ENCODE results near the gene FOCAD.

FOCAD gene

DNA sequence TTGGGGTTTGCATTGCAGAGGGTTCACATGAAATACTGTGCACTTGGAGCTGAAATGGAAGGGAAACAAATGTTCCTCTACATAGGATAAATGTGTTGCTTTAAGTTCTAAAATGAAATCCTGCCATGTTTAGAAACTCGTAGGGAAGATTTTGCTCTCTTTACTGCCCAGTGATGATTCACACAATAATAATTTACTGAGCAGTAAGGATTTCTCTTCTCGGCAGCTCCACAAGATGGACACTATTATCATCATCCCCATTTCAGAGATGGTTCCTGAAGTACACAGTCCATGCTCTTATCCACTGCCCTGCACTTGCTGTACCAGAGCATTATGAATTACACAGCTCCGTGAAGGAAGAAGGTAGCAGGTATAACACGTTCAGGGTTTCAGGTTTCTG, 343.2 kb downstream of the FOCAD start:
- TF ChIP-seq, protein P1, sequence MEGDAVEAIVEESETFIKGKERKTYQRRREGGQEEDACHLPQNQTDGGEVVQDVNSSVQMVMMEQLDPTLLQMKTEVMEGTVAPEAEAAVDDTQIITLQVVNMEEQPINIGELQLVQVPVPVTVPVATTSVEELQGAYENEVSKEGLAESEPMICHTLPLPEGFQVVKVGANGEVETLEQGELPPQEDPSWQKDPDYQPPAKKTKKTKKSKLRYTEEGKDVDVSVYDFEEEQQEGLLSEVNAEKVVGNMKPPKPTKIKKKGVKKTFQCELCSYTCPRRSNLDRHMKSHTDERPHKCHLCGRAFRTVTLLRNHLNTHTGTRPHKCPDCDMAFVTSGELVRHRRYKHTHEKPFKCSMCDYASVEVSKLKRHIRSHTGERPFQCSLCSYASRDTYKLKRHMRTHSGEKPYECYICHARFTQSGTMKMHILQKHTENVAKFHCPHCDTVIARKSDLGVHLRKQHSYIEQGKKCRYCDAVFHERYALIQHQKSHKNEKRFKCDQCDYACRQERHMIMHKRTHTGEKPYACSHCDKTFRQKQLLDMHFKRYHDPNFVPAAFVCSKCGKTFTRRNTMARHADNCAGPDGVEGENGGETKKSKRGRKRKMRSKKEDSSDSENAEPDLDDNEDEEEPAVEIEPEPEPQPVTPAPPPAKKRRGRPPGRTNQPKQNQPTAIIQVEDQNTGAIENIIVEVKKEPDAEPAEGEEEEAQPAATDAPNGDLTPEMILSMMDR (IDR thresholded peaks at IDR 0.05; ENCODE audit: low read length, missing control alignments), result no peak
- peak; percentile 26 for DNase-seq (ENCODE audit: low read depth)

DNA sequence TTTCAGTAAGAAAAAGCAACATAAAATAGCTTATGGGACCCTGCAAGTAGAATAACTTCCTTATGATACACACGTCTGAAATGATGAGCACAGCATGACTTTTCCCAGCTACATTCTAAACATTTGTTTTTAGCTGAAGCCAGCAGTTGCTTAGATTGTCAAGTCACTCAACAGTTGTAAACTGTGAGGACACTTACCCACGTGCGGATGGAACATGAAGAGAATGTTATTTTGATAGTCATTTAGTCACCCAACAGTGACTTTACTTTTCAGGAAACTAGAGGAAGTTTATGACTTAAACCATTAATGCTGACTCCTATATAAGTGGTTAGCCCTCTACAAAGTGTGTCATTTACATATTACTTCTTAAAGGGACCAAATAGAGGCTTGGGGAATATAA, 344.4 kb downstream of the FOCAD start:
- no peak overlapping the region for H3K4me3 ChIP-seq (replicated peaks; ENCODE audit: low read depth, low read length)
- TF ChIP-seq, protein P1 (IDR thresholded peaks at IDR 0.05; ENCODE audit: low read length, missing control alignments), result no peak
- no peak for DNase-seq (ENCODE audit: low read depth)

More for the DNA sequence above, 343.2 kb downstream of the FOCAD start:
- H3K4me3 ChIP-seq (replicated peaks; ENCODE audit: low read depth, low read length), result no peak overlapping the region

DNA sequence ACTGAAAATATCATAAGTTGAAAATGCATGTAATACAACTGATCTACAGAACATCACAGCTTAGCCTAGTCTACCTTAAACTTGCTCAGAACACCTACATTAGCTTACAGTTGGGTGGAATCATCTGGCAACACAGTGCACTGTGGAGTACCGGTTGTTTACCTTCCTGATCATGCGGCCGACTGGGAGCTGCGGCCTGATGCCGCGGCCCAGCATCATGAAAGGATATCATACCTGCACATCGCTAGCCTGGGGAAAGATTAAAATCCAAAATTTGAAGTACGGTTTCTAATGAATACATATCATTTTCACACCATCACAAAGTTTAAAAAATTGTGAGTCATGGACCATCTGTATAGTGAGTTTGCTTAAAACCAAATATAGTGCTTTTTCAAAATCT, 345.6 kb downstream of the FOCAD start:
- no peak for DNase-seq (ENCODE audit: low read depth)
- no peak overlapping the region for H3K4me3 ChIP-seq (replicated peaks; ENCODE audit: low read depth, low read length)
- TF ChIP-seq, protein P1 (IDR thresholded peaks at IDR 0.05; ENCODE audit: low read length, missing control alignments), result no peak

DNA sequence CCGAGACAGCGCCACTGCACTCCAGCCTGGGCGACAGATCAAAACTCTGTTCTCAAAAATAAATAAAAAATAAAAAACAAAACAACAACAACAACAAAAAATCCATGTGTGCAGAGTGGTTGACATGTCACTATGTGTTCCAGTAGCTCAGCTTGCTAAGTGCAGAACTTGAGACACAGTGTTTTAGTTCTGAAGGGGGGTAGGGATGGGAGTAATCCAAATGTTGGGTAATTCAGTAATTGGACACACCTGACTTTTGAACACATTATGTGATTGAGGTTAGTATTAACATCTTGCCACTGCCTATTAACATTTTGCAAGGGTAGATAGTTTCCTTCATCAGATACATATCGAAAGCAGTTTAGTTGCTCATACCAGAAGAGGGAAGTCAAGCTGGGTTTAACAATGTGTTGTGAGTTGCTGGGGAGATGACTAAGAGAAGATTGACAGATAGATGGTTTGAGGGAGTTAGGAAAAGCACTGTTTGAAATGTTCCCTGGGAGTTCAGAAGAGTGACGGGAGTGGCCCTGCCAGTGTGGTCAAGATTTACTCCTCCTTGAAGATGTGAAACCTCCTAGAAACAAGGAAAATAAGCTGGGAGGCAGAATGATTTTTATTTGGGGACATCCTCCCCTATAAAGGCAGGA, 346.5 kb downstream of the FOCAD start:
- TF ChIP-seq, protein P1 (IDR thresholded peaks at IDR 0.05; ENCODE audit: low read length, missing control alignments), result no peak
- peak; percentile 42 for DNase-seq (ENCODE audit: low read depth)
- peak overlapping the region; percentile 44 for H3K4me3 ChIP-seq (replicated peaks; ENCODE audit: low read depth, low read length)

DNA sequence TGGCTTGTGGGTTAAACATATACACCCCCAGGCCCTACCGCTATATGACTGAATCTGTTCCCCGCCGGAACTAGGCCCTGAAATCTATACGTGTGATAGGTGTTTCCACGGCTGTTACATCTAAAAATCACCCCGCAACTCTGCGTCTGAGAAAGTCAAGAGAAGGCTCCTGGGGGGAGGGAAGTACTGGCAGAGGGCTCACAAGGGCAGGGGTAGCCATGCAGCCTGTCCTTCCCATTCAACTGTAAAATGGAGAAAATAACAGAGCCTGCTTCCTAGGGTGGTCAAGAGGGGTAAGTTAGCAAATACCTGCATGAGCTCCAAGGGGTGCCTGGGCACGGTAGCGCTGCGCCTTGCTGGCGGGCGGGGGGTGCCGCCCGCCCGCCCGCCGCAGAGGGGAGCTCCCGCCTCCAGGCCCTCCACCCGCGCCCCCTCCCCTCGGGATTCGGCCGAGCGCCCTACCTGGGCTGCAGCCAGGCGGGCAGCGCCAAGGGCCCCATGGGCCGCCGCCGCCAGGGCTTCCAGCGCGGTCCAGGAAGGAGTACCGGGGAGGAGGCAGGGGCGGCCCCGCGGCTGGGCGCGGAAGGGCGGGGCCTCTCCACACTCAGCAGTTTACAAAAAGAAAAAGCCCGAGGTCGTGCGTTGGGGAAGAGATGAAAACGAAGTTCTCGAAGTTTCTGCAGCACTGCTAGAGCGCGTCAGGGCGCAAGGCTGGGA, 347.2 kb downstream of the FOCAD start, which contains the start of gene HACD4:
TSS of gene HACD4 (minus strand) at position 550 of the 717 bp plus-strand sequence. CDS start at position 500, 50 bp downstream.
- DNase-seq (ENCODE audit: low read depth), result peak; percentile 38
- H3K4me3 ChIP-seq (replicated peaks; ENCODE audit: low read depth, low read length), result peak within 1 kb of the TSS; percentile 44
- TF ChIP-seq, protein P1 (IDR thresholded peaks at IDR 0.05; ENCODE audit: low read length, missing control alignments), result no peak

DNA sequence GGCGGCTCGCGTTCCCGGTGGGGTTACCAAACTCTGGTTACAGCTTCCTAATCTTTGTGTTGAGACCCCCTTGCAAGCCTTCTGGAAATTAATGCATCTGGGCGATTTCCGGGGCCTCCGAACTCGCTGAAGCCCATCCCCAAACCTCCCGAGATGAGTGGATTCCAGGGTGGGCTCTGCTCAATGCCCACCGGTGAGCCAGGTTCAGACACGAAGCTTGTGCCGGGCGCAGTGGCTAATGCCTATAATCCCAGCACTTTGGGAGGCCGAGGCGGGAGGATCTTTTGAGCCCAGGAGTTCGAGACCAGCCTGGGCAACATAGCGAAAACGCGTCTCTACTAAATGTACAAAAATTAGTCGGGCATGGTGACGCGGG, 347.7 kb downstream of the FOCAD start:
- peak overlapping the region; percentile 44 for H3K4me3 ChIP-seq (replicated peaks; ENCODE audit: low read depth, low read length)
- TF ChIP-seq, protein P1 (IDR thresholded peaks at IDR 0.05; ENCODE audit: low read length, missing control alignments), result no peak
- no peak for DNase-seq (ENCODE audit: low read depth)

Data from fibroblast of pulmonary artery (primary cell).